Islet precursor cell (in vitro differentiated cells): ENCODE data around the gene FBXO2.

ENCODE experiments used
- DNase-seq: peaks from one replicate; pipeline ENCODE4 v3.0.0-alpha.2; 2018

Gene FBXO2

DNA sequence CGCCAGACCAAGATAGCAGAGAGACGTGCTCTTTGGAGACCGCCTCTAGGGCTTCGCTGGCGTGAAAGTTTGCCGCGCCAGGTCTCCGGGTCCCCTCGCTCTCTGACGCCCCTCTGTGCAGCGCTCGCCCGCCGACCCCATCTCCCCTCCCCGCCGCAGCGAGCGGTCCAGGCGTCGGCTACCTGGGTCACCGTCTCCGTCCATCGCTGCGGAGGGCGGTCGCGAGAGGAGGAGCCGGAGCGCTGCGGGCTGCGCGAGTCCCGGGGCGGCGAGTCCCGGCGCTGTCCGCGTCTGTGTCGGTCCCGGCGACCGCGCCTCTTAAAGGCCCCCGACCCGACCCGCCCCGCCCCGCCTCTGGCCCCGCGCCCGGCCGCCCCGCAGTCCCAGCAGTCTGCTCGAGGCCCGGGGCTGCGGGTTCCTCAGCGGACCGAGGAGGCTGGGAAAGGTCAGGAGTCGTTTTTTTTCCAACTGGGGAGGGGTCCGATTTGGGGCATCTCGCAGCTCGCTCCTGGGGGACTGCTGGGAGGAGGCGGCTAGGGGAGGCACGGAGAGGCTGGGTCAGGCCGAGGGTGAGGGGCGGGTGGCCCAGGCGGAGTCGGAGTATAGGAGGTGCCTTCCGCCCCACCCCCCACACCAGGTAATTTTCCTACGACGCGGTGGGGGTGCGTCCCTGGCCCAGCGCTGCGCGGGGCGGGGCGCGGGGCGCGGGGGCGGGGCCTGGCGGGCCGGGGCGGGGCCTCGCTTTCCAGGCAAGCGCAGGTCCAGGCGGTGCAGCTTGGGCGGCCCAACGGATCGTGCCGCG lies at the start of gene FBXO2, which contains the start of gene FBXO44:
TSS of gene FBXO2 (minus strand) at position 293 of the 802 bp plus-strand sequence. CDS start at position 204, 89 bp downstream.
TSS of gene FBXO44 (plus strand) at position 741 of the 802 bp plus-strand sequence. CDS start 959 bp downstream, outside the sequence.
- peak; percentile 76 for DNase-seq

DNA sequence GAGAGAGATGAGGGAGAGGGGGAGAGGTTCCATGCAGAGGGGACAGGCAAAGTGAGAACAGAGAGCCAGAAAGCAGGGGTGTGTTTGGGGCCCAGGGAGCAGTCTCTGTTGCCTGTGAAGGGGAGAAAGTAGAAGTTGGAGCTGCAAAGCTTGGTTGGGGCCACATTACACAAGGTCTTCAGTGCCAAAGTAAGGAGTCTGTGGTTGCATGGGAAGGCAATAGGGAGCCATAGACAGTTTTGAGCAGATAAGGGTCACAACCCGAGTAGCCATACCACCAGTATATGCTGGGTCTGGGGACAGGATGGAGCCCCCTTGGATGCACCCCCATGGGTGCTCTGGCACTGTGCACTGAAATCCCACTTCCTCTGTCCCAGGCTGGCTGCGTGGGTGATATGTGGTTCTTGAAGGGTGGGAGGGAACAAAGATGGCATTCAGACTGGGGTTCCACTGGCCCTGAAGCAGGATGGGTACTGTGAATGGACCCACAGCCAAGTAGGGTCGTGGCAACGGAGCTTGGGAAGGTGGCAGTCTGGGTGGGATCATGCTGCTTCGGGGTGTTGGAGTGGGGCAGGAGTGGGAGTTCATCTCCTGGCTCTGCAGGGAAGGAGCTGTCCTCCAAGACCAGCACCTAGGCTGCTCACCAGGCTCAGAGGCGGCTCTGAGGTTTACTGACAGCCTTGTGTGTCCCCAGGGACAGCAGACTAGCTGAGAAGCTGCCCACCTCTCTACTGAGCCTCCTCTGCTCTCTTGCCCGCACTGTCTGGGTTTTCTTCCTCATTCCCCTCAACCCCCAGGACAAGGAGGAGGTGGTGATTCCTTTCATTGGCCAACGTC lies 49.3 kb upstream of the FBXO2 start:
- DNase-seq = peak; percentile 54

DNA sequence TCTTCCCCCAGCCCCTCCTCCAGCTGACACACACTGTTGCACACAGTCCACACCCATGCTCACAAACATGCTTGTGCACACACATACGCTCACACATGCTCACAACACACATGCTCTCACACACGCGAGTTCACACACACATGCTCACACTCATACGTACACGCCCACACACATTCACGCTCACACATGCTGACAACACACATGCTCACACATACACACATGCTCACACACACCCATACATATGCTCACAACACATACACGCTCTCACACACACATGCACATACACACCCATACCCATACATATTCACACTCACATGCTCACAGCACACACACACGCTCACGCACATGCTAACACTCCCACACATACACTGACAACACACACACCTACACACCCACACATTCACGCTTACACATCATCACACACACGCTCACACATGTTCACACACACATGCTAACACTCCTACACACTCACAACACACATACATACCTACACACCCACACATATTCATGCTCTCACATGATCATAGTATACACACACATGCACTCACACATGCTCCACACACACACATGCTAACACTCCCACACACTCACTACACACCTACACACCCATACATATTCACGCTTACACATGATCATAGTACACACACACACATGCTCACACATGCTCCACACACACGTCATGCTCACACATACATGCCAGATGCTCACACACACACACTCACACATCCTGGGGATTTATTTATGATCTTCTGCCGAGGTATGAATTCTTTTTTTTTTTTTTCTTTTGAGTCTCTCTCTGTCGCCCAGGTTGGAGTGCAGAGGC lies 48.0 kb upstream of the FBXO2 start:
- DNase-seq = no peak

GRCh38 chr1:11701551-11701961 lies 47.3 kb upstream of the FBXO2 start:
- DNase-seq = no peak

DNA sequence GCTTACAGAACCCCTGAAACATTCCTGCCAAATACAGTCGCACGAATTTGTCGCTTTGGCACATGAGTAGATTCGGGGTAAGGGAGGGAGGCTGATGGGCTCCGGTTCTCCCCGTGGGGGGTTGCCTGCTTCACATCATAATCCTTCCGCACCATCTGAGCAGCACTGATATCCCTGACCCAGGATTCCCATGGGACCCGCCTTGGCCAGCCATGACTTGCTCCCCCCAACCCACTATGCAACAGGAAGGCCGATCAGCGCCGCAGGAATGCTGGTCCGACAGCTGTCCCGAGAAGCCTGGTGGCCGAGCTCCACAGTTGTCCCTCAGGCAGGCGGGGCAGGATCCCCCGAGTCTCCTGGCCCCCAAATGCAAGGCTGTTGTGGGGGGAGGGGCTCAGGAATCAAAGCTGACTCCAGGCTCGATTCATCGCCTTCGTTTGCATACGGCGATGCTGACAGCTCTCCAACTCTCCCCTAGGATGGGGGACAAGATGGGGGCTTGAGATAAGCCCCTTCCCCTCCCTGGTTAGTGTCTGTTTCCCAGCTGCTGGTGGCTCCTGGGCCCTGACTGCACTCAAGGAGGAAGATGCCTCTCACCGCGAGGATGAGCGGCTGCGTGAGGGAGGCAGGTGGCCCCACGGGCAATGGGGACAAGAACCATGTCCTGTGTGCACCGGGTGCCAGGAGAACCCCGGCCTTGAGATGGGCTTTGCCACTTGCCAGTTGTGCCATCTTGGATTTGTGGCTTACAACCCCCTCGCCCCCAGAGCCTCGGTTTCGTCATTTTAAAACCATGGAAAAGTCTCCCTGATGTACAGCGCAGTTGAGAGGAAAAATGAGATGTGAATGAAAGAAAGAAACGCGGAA lies 46.6 kb upstream of the FBXO2 start:
- DNase-seq = no peak

- DNase-seq = no peak
Observed at GRCh38 chr1:11697893-11698210, 43.6 kb upstream of the FBXO2 start.

DNA sequence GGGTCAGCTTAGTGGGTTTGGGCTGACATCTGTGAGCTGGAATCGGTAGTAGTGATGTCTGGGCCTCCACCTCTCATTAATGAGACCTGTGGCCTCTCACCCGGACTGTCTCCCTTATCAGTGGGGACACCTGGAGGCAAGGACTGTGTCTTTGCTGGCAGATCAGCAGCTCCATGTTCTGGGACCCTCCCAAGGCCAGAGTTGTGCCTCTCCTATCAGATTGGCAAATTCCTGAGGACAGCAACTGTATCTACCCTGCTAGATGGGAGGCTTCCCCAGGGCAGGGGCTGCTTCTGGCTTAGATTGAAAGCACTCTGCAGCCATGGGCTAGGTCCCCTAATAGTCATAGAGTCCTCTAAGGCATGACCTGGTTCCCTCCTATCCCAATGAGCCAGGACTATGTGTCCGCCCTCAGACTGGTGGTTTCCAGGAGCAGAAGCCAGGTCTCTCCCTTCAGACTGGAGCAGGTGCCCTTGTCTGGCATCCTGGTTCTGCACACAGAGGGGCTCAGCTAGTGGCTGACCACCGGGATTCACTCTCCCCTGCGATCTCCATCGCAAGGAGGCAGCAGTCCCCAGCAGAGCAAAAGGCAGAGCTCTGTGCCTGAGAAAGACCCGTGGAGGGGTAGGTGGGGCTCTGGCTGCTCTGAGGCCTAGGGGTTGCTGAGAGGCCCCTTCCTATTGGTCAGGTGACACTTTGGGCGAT lies 43.1 kb upstream of the FBXO2 start:
- DNase-seq = peak; percentile 55

DNA sequence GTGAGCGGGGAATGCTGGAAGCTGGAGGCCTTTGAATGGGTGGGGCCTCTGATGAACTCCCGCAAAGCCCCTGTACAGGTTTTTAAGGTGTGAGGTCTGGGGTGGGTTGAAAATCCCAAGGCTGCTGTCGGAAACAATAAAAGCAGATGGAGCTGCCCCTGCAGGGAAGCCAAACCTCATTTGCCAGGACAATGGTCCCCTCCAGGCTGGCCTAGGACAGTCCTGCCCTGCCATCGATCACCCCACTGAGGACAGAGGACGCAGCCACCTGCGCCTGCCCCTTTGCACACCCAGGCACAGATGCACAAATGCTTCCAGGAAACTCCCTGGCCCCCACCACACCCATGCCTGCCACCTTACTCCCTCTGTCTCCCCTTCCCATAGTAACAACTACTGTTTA lies 41.6 kb upstream of the FBXO2 start:
- no peak for DNase-seq

- DNase-seq = no peak
Observed at GRCh38 chr1:11693917-11694316, 39.7 kb upstream of the FBXO2 start.

DNA sequence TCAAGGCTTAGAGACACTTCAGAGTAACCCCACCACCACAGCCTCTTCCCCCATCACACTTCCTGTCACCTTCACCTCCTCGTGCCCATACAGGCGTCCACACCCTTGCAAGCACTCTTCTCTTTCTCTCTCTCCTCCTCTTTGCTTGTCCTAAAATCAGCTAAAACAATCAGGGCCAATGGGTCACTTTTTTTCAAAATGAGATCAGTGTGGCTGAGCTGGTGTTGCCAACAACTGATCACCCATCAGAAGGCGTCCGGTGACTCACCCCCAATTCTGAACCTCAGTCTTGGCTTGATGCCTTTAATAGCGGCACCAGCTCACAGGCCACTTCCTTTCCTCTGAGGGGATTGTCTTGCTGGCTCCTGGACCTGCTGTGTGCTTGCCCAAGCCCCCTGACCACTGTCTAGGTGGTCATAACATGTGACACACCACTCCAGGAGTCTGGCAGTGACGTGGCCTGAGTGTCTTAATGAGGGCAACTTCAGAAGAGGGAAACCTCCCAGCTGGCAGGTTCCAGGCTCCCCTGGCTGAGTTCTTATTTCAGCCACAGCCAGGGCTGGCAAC lies 38.9 kb upstream of the FBXO2 start:
- DNase-seq = peak; percentile 62

DNA sequence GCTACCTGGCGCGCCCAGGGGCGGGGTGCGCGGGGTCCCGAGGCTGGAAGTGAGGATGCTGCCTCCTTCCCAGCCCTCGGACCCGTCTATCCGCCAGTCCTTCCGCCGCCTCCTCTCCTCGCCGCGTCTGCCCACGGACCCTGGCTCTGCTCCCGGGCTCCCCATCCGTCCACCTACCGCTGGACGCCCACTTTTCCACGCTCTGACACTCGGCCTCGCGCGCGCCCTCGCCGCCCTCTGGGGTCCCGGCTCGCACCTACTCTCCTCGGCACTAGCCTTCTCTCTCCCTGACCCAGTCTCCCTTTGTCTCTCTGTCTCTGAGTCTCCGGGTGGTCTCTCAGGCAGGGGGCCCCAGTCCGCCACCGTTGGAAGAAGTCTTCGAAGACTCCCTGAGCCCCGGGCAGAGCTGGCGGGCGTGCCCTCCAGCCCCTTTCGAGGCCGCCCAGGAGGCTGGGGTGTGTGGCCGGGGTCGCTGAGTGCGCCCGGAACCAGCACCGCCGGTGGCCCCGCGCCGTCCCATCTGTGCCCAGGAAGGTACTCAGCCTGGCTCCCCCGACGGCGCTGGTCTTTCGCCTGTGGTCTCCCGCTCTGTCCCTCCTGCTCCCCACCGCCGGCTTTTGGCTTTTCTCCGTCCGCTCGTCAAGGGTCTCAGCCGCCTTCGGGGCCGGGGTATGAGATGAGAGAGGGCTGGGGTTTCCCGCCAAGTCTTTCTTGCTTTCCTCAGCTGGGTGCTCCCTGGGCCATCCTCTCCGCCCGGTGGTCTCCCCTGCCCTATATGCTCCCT lies 37.9 kb upstream of the FBXO2 start:
- peak; percentile 54 for DNase-seq

DNA sequence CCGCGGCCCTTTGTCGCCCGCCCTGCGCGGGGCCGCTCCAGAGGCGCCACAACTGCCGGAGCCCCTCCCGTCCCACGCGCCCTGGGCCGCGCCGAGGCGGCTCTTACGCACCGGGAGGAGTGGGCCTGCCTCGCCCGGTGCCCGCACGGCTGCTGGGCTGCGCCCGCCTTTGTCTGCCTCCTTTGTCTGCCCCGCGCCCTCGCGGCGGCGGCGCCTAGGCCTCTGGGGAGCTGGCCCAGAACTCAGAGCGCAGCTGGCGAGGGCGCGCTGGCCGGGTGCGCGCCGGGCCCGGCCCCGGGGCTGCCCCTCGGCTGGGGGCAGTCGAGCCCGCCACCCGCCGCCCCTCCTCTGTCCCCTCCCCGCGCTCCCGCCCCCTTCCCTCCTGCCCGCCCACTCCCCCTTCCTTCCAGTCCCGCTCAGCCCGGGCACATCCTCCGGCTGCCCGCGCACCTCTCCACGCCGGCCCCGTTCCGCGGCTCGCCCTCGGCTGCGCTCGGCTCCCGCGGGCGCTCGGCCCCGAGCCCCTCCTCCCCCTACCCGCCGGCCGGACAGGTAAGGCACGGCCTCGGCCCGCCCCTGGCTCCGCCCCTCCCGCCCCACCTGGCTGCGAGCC lies 37.2 kb upstream of the FBXO2 start, which contains the start of gene DRAXIN:
TSS of gene DRAXIN (plus strand) at position 409 of the 613 bp plus-strand sequence. CDS start 14,549 bp downstream, outside the sequence.
- DNase-seq = peak; percentile 79

DNA sequence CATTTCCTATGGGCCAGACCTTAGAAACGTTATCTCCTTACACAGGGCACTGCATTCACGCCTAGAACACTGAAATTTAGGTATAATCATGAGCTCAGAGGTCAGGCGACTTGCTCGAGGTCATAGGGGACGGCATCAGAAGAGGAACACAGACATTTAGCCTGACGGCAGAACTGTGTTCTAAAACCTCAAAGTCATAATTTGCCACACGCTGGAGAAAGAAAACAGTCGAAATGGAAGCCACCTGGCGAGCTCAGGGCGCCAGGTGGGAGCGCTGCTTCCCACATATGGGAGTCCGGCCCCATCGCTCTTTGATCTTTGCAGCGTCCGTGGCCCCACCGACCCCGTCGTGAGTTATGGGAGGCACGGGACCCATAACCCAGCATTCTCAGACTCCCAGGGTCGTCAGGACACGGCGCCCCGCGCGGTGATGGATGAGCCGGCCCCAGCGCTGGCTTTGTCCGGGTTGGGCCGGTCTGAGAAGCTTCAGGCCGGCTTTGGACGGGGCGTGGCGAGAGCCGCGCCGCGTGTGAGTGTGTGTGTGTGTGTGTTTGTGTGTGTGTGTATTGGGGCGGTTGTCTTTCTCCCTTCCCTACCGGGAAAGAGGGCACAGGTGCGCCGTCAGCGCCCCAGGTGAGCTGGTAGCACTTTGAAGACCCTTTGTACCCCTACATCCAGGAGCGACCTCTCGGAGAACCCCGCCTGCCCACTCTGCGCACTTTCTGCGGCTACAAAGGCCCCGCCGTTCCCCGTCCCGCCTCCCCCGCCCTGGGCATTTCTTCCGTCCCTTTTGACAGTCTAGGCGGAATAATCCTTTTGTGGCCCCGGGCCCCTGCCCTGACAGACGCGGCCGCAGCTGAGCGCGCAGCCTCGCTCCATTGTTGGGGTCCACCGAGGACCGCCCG lies 36.4 kb upstream of the FBXO2 start:
- peak; percentile 78 for DNase-seq

- DNase-seq = no peak
Observed at GRCh38 chr1:11688506-11688905, 34.3 kb upstream of the FBXO2 start.

DNA sequence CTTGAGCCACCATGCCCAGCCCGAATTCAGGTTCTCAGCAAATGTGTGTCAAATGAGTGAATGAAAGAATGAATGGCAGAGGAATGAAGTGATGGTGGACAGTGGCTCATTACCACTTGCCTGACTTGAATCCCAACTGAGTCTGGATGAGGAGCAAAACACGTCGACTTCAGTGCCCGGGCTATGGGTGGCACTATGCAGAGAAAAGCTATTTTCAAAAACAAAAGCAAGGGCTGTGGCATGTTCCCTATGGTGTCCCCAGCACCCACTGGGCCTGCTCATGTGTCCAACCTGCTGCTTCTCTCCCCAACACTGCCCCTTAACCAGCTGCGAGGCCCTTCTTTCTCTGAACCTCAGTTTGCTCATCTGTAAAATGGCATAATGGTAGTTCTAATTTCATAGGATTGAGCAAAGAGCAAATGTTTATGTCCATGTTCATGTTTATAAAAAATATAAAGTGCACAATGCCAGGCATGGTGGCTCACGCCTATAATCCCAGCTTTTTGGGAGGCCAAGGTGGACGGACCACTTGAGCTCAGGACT lies 31.1 kb upstream of the FBXO2 start:
- no peak for DNase-seq

DNA sequence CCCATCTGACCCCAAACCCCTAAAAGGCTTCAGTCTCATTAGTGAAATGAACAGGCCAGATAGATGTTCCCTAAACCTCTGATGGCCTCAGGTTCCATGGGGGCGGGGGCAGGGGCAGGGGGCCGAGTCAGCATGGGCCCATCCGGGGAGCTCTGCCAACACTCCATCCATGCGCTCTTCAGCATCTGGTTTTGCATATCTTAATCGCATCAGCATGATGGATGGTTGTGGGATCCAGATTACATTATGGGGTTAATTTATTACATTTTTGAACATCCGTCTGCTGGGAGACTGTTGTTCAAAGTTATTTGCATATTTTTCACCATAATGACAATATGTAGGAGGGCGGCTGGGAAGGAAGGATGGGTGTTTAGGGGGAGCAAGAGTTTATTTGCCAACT lies 29.8 kb upstream of the FBXO2 start:
- DNase-seq = no peak

DNA sequence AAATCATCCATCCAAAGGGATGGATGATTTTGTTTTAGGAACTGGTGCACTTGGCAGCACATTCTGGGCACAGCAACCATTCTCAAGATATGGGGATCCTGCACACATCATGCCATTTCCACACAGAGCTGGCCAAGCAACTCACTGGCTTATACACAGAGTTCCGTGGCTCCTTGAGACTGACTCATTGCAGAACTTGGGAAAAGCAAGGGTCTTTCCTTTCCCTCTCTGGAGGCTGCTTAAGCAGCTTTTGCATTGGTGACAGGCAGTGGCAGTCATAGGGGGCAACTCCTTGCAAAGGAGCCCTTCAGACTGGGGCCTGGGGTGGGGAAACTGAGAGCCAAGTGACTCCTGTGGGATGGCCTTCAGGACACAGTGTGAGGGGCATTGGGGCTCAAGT lies 28.6 kb upstream of the FBXO2 start:
- peak; percentile 53 for DNase-seq

DNA sequence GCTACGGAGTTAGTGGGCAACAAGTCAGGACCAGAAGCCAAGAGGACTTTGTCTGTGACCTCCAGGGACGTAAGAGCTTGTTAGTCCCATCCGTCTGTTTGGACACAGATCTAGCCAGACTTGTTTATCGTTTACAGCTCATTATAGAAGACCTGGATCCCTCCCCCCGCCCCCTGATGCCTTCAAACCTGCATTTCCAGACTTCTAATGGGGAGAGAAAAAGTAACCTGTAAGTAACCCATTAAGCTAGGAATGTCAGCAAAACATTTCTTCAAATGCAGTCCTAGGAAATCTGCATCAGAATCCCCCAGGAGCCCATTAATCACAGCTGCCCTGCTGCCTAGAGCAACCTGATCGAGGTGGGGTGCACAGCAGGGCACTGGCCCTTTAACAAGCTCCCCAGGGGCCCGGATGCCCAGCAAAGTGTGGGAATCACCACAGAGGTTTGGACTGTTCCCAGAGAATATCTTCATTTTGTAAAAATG lies 28.1 kb upstream of the FBXO2 start:
- DNase-seq = peak; percentile 89
